SK-N-SH (cell line): Measurements from ENCODE around the gene GSTA1. TPM values are rescaled to one million over a fixed set of nuclear protein-coding genes. Genes with fewer than 3 reads are reported as not detected.

Experiments used
- CTCF ChIA-PET: fragments of 300-600, 350-600 bp; formaldehyde crosslinking; extraction: SDS; loops from one replicate; lab custom pipeline; 2021; lab: Yijun Ruan, JAX
- POLR2A ChIA-PET: fragments of 350-600 bp; sonication (Branson Sonifier 250); formaldehyde crosslinking; extraction: SDS; loops from one replicate; lab custom pipeline; 2020; ENCODE audit warnings: antibody characterized with exemption, inconsistent platforms; lab: Yijun Ruan, JAX
- DNase-seq: peaks from one replicate; pipeline ENCODE4 v3.0.0; 2012
- H2AFZ ChIP-seq: fragments of 200-600 bp; sonication (generic); 2 replicates; pipeline ENCODE4 v1.8.1; 2016; ENCODE audit warnings: antibody characterized with exemption, mild to moderate bottlenecking, low read depth
- H3F3A ChIP-seq: fragments of 200-600 bp; sonication (generic); replicated peaks from 2 replicates; pipeline ENCODE3; 2016; ENCODE audit warnings: antibody characterized with exemption, mild to moderate bottlenecking; ENCODE audit not compliant: insufficient read depth
- H3K27ac ChIP-seq, 2 experiments: fragments of 200-500 bp in 1 of 2; fragments of 200-600 bp in 1 of 2; sonication (Bioruptor generic) in 1 of 2; sonication (generic), shearing (Covaris generic) in 1 of 2; 2 replicates each; pipeline versions ENCODE4 v1.5.1 to v1.6.1; 2014 to 2016; ENCODE audit warnings: low read depth in 2 of 2, inconsistent platforms in 1 of 2, low read length in 1 of 2, mild to moderate bottlenecking in 1 of 2, mixed read lengths in 1 of 2
- H3K27me3 ChIP-seq: fragments of 200-600 bp; sonication (generic), shearing (Covaris generic); 2 replicates; pipeline ENCODE4 v1.6.1; 2016; ENCODE audit warnings: mixed run types; ENCODE audit not compliant: insufficient read depth
- H3K36me3 ChIP-seq, 2 experiments: fragments of 200-500 bp in 1 of 2; fragments of 200-600 bp in 1 of 2; sonication (Bioruptor generic) in 1 of 2; sonication (generic) in 1 of 2; replicated peaks in 1 of 2; 2 replicates each; pipeline versions ENCODE3 to v1.5.1; 2014 to 2016; ENCODE audit warnings: low read length in 1 of 2, mild to moderate bottlenecking in 1 of 2; ENCODE audit not compliant: insufficient read depth in 2 of 2, control insufficient read depth in 1 of 2
- H3K4me1 ChIP-seq, 2 experiments: fragments of 200-500 bp in 1 of 2; fragments of 200-600 bp in 1 of 2; sonication (Bioruptor generic) in 1 of 2; sonication (generic), shearing (Covaris generic) in 1 of 2; 2 replicates each; pipeline versions ENCODE4 v1.5.1 to v1.6.1; 2014 to 2016; ENCODE audit warnings: low read depth in 1 of 2, low read length in 1 of 2, mixed run types in 1 of 2; ENCODE audit not compliant: insufficient read depth in 2 of 2, control insufficient read depth in 1 of 2
- H3K4me2 ChIP-seq: fragments of 200-600 bp; sonication (generic), shearing (Covaris generic); 2 replicates; pipeline ENCODE4 v1.6.1; 2017; ENCODE audit warnings: mixed run types
- H3K4me3 ChIP-seq, 2 experiments: fragments of 200-500 bp in 1 of 2; fragments of 200-600 bp in 1 of 2; sonication (Bioruptor generic) in 1 of 2; sonication (generic), shearing (Covaris generic) in 1 of 2; 2 replicates each; pipeline versions ENCODE4 v1.5.1 to v1.8.1; 2014 to 2016; ENCODE audit warnings: low read depth in 2 of 2, inconsistent platforms in 1 of 2, low read length in 1 of 2, mild to moderate bottlenecking in 1 of 2, mixed read lengths in 1 of 2, moderate library complexity in 1 of 2
- H3K79me2 ChIP-seq: fragments of 200-600 bp; sonication (generic); 2 replicates; pipeline ENCODE4 v1.8.1; 2017; ENCODE audit warnings: mild to moderate bottlenecking; ENCODE audit not compliant: insufficient read depth
- H3K9ac ChIP-seq: fragments of 200-600 bp; sonication (generic); 2 replicates; pipeline ENCODE4 v1.6.1; 2017; ENCODE audit warnings: mixed run types
- H3K9me2 ChIP-seq: fragments of 200-600 bp; sonication (generic); 2 replicates; pipeline ENCODE4 v1.6.1; 2017; ENCODE audit warnings: mixed run types
- H3K9me3 ChIP-seq: fragments of 200-600 bp; sonication (generic); 2 replicates; pipeline ENCODE4 v1.6.1; 2017; ENCODE audit warnings: mixed run types, mild to moderate bottlenecking, moderate library complexity
- H4K20me1 ChIP-seq: fragments of 200-600 bp; sonication (generic); 2 replicates; pipeline ENCODE4 v1.6.1; 2017; ENCODE audit warnings: mild to moderate bottlenecking, mixed run types; ENCODE audit not compliant: insufficient read depth
- CTCF ChIP-seq: fragments of 200-600 bp; sonication (generic); IDR thresholded peaks from 2 replicates; pipeline ENCODE4 v1.6.1; 2017; ENCODE audit warnings: antibody characterized with exemption, mild to moderate bottlenecking, moderate library complexity
- EP300 ChIP-seq, 2 experiments: IDR thresholded peaks; 2 replicates each; pipeline versions ENCODE4 v1.4.0 to v1.6.1; 2012; ENCODE audit warnings: borderline replicate concordance in 1 of 2, low read depth in 1 of 2, low read length in 1 of 2
- EZH2phosphoT487 ChIP-seq: fragments of 200-600 bp; sonication (generic); IDR thresholded peaks from 2 replicates; pipeline ENCODE4 v1.6.1; 2017; ENCODE audit warnings: low read depth, mixed run types, mild to moderate bottlenecking, antibody characterized with exemption, moderate library complexity, borderline replicate concordance
- FOSL2 ChIP-seq: IDR thresholded peaks from 2 replicates; pipeline ENCODE4 v1.4.0; 2012; ENCODE audit warnings: low read depth, mild to moderate bottlenecking, moderate library complexity, borderline replicate concordance
- FOXJ3 ChIP-seq: sonication (generic); formaldehyde crosslinking; IDR thresholded peaks from 2 replicates; pipeline ENCODE4 v1.5.1; 2020; ENCODE audit warnings: mild to moderate bottlenecking, missing genetic modification reagents
- GABPA ChIP-seq: IDR thresholded peaks from 2 replicates; pipeline ENCODE4 v1.4.0; 2012; ENCODE audit warnings: low read depth, mild to moderate bottlenecking
- JUND ChIP-seq: IDR thresholded peaks from 2 replicates; pipeline ENCODE4 v1.4.0; 2012
- MAX ChIP-seq: IDR thresholded peaks from 2 replicates; pipeline ENCODE4 v1.4.0; 2012; ENCODE audit warnings: low read depth
- NRF1 ChIP-seq: IDR thresholded peaks from 2 replicates; pipeline ENCODE4 v1.6.1; 2012; ENCODE audit warnings: low read depth, mild to moderate bottlenecking, low read length
- PBX3 ChIP-seq: IDR thresholded peaks from 2 replicates; pipeline ENCODE4; 2012
- POLR2AphosphoS5 ChIP-seq: IDR thresholded peaks from 2 replicates; pipeline ENCODE4 v1.6.1; 2012; ENCODE audit warnings: low read depth, low read length
- RAD21 ChIP-seq: IDR thresholded peaks from 2 replicates; pipeline ENCODE4 v1.6.1; 2012; ENCODE audit warnings: mild to moderate bottlenecking, low read length
- RFX5 ChIP-seq: IDR thresholded peaks from 2 replicates; pipeline ENCODE4 v1.6.1; 2012; ENCODE audit warnings: mild to moderate bottlenecking, improper control_type of control experiment, low read length
- SIN3A ChIP-seq: IDR thresholded peaks from 2 replicates; pipeline ENCODE4 v1.6.1; 2012; ENCODE audit warnings: low read depth, mild to moderate bottlenecking, low read length, moderate library complexity, borderline replicate concordance
- TAF1 ChIP-seq: IDR thresholded peaks from 2 replicates; pipeline ENCODE4 v1.6.1; 2012; ENCODE audit warnings: low read depth, mild to moderate bottlenecking, low read length, moderate library complexity, borderline replicate concordance
- TCF12 ChIP-seq: IDR thresholded peaks from 2 replicates; pipeline ENCODE4 v1.4.0; 2012
- USF1 ChIP-seq: IDR thresholded peaks from 2 replicates; pipeline ENCODE4 v1.4.0; 2012; ENCODE audit warnings: low read depth, borderline replicate concordance
- YY1 ChIP-seq: IDR thresholded peaks from 2 replicates; pipeline ENCODE4 v1.4.0; 2012; ENCODE audit warnings: low read depth, mild to moderate bottlenecking
- WGBS: methylation state at CpG from one replicate; pipeline ENCODE4 v1.1.6; 2017; ENCODE audit warnings: low lambda C conversion rate; 5-methylcytosine and 5-hydroxymethylcytosine counted together
- polyA plus RNA-seq, 3 experiments: library from polyadenylated mRNA; depleted of rRNA; stranded (reverse); fragments of >200 nt; gene quantifications; 2 replicates each; pipeline ENCODE4 v1.2.3, GENCODE V29; 2012

Gene GSTA1
- polyA plus RNA-seq, 1 of the 3 experiments (the other 2 are of a cell fraction), result not detected

GRCh38 chr6:52752310-52752709 is 51.3 kb downstream of the GSTA1 start:
- H3K9me3 ChIP-seq, result no peaks in the 10 kb centered on the region
- H3K27me3 ChIP-seq, result no peaks in the 10 kb centered on the region; the same call in 1 of the 2 replicates
- ChIA-PET CTCF (interaction anchor here (0.6 to 0.9 kb wide), 2 partner anchors 42 to 348 kb away, joined by 3 read pairs; no protein-coding TSS in a partner anchor), POLR2A (no interaction called here)
- no peaks in the 10 kb centered on the region for H4K20me1 ChIP-seq
- no peak for DNase-seq
- no peaks in the 10 kb centered on the region for H3F3A ChIP-seq
- no peak overlapping the region for H3K4me3 ChIP-seq
- H2AFZ ChIP-seq, result no peak overlapping the region
- no peak overlapping the region for H3K27ac ChIP-seq
- H3K4me1 ChIP-seq, result no peaks in the 10 kb centered on the region
- H3K4me2 ChIP-seq, result no peak overlapping the region
- TF ChIP-seq TAF1 (no peak), JUND (no peak), POLR2AphosphoS5 (no peak), USF1 (no peak), FOXJ3 (CRISPR knock-in tag) (no peak), MAX (no peak), EZH2phosphoT487 (no peak), GABPA (no peak), FOSL2 (no peak), YY1 (no peak), PBX3 (no peak), NRF1 (no peak)
- no peaks in the 10 kb centered on the region for H3K9me2 ChIP-seq
- no peaks in the 10 kb centered on the region for H3K36me3 ChIP-seq
- no peaks in the 10 kb centered on the region for H3K79me2 ChIP-seq
- H3K9ac ChIP-seq, result no peak overlapping the region

GRCh38 chr6:52749556-52750152 is 54.0 kb downstream of the GSTA1 start:
- no peak overlapping the region for H3K4me3 ChIP-seq

More at GRCh38 chr6:52749556-52750152, 54.0 kb downstream of the GSTA1 start:
- ChIA-PET POLR2A (no interaction called here), CTCF (interaction anchor here (0.7 kb wide), 1 partner anchor 9 kb away, joined by 4 read pairs; no protein-coding TSS in a partner anchor)
- H3K36me3 ChIP-seq, result no peaks in the 10 kb centered on the region
- no peaks in the 10 kb centered on the region for H4K20me1 ChIP-seq
- no peaks in the 10 kb centered on the region for H3K9me3 ChIP-seq
- no peak overlapping the region for H2AFZ ChIP-seq
- WGBS, result 0% methylated on average over 2 of the region's 2 CpGs
- H3F3A ChIP-seq, result no peaks in the 10 kb centered on the region
- TF ChIP-seq TCF12 (no peak), PBX3 (no peak), NRF1 (no peak), EZH2phosphoT487 (no peak), EP300 (IDR thresholded peaks at IDR 0.05; ENCODE audit: borderline replicate concordance in 1 of 2, low read depth in 1 of 2, low read length in 1 of 2) (no peak), RFX5 (no peak), SIN3A (no peak), TAF1 (no peak), JUND (no peak), YY1 (no peak), CTCF (no peak), RAD21 (no peak)
- no peaks in the 10 kb centered on the region for H3K79me2 ChIP-seq
- no peaks in the 10 kb centered on the region; the same call in 1 of the 2 replicates for H3K27me3 ChIP-seq
- no peaks in the 10 kb centered on the region for H3K4me1 ChIP-seq
- H3K4me2 ChIP-seq, result no peak overlapping the region
- H3K27ac ChIP-seq, result no peak overlapping the region
- no peaks in the 10 kb centered on the region for H3K9me2 ChIP-seq
- no peak overlapping the region for H3K9ac ChIP-seq
- no peak for DNase-seq
